Heart left ventricle (tissue), 13 donors: ENCODE data around the gene MCTP1.
"Not testable (repeated sequence)": the region's sequence is repeated elsewhere in the genome, so short reads cannot be mapped to it uniquely, and the experiment has no call there.

Experiments
- CTCF ChIP-seq, 12 donors: fragments of 200-600 bp; sonication (generic) in 4 of 12; IDR thresholded peaks; one replicate each; pipeline versions ENCODE4 v1.5.0 to v1.8.0; 2018 to 2022; ENCODE audit warnings: antibody characterized with exemption in 12 of 12, mild to moderate bottlenecking in 5 of 12
- POLR2A ChIP-seq, 2 donors: fragments of 450-650 bp; IDR thresholded peaks; one replicate each; pipeline ENCODE4 v1.6.1; 2017; ENCODE audit warnings: antibody characterized with exemption in 2 of 2, mild to moderate bottlenecking in 2 of 2, moderate library complexity in 2 of 2
- donor health status: ischemic (EF 13 %, LVEDD 7.1; RV severe dilation, severe dysfunction).
- donor health status: DM: no; HTN: yes; CAD: no.
- donor health status: DM: no; HTN: no; CAD: no.
- donor health status: ischemic (EF 25% LVEDD 6.9; RV normal size, moderate dysfunction).
- donor health status: ischemic (EF 25% LVEDD 5.7; RV mildly dilated, moderate dysfunction).
- donor health status: ischemic (EF 35%, LVEDD 5.7; RV mildly dilated, moderate dysfunction).
- donor health status: nonischemic (EF 11% LVEDD 7.7; RV severe dilation, severe dysfunction).
- donor health status: DM: yes; HTN: yes; CAD: no.
- donor health status: PGD.
- donor health status: ischemic (EF 29% LVEDD 5.4; RV normal size, mild dysfunction).
- donor health status: nonischemic (EF 23%, LVEDD 6.1; RV moderate dilation, normal function).

- TF ChIP-seq CTCF, POLR2A (IDR thresholded peaks at IDR 0.05): not testable (repeated sequence)
Observed at GRCh38 chr5:95143858-95144257, 141.0 kb downstream of the MCTP1 start.
